ENCODE measurements around the gene DENND1A.

DNA sequence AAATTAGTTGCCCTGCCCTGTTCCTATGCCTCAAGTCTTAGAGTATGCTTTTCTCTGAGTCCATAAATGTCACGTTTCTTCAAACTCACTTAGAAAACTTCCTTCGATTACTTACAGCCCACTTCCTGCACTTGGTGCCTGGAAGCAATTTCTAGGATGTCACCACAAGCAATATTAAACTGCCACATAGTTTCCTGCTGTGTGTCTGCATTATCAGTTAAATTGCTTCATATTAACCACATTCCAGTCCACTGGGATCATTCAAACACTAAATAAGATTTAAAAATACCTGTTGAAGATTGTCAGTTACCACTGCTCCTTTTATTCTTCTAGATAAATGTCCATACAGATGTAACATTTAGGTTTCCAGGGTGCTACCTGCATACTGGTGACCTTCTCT, 4.1 kb downstream of the DENND1A start:
- TF ChIP-seq EZH2phosphoT487 (IDR thresholded peaks at IDR 0.05; ENCODE audit: borderline replicate concordance), result no peak
- TF ChIP-seq, protein P1, sequence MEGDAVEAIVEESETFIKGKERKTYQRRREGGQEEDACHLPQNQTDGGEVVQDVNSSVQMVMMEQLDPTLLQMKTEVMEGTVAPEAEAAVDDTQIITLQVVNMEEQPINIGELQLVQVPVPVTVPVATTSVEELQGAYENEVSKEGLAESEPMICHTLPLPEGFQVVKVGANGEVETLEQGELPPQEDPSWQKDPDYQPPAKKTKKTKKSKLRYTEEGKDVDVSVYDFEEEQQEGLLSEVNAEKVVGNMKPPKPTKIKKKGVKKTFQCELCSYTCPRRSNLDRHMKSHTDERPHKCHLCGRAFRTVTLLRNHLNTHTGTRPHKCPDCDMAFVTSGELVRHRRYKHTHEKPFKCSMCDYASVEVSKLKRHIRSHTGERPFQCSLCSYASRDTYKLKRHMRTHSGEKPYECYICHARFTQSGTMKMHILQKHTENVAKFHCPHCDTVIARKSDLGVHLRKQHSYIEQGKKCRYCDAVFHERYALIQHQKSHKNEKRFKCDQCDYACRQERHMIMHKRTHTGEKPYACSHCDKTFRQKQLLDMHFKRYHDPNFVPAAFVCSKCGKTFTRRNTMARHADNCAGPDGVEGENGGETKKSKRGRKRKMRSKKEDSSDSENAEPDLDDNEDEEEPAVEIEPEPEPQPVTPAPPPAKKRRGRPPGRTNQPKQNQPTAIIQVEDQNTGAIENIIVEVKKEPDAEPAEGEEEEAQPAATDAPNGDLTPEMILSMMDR (conservative IDR thresholded peaks at IDR 0.05; ENCODE audit: low read length), result no peak
